HG03558 (cell line): ENCODE results near the gene TCAIM.
"Not testable (repeated sequence)": the region's sequence is repeated elsewhere in the genome, so short reads cannot be mapped to it uniquely, and the experiment has no call there.

Source experiments
- ATAC-seq: cut with Tn5 transposase; IDR thresholded peaks from one replicate; pipeline ENCODE4 v1.9.1; 2021; ENCODE audit warnings: moderate number of reproducible peaks; ENCODE audit not compliant: unreplicated experiment; ENCODE audit errors: extremely low read depth

The TCAIM gene

DNA sequence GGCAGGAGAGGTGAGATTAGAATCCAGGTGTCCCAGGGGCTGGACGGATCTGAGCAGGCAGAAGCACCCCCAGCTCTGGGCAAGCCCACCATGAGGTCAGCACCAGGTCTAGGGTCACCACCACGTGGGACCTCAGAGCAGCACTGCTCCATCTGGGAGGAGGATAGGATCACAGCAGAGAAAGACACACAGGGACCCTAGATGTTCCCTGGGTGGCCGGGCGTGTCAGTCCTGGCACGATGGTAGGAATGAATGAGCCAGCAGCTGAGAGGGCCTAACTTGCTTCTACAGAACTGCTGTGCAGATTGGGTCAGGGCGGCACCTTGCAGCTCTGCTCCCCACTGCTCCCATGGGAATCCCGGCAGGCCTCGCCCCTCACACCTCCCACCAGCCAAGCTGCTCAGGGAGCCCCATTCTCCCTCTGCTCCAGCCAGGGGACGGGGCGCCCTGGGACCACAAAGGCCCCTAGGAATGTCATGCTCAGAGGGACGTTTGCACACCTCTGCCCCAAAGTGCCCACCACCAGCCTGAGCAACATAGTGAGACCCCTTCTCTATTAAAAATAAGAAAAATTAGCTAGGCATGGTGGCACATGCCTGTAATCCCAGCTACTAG is 72.6 kb downstream of the TCAIM start:
- ATAC-seq, result no peak

DNA sequence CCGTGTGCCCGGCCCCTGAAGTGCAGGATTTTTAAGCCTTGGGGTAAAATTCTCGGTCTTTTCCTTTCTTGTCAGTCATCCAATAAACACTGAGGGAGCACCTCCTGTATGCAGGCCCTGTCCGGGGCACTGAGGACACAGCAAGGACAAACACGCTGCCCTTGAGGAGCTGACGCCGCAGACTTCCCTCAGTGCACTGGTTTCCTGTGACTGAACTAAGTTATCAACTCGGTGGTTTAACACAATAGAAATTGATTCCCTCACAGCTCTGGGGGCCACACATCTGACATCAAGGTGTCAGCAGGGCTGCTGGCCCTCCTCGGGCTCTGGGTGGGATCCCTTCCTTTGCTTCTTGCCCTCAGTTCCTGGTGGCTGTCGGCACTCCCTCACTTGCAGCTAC is 73.8 kb downstream of the TCAIM start:
- no peak for ATAC-seq

DNA sequence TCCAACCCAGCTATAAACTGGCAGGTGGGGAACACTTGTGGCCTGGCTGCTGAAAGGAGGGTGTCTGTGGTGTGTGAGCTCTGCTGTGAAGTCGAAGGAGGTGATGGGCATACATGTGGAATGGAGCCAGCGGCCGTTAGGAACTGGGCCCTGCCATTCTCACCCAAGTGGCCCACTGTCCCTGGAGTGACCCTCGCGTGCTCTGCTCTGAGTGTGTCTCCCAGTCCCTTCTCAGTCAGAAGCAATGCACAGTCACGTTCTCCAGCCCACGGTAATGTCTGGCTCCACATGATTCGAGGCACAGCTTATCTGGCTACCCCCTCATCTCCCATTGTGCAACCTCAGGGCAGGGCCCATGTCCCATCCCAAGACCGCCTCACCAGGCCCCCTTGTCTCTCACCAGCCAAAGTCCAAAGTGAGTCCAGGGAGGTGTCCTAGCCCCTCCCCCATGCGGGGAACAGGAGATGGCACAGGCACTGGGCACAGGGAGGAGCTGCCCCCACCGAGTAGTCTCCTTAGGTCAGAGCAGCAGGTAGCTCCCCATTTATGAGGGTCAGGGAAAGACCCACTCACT is 76.0 kb downstream of the TCAIM start:
- no peak for ATAC-seq

DNA sequence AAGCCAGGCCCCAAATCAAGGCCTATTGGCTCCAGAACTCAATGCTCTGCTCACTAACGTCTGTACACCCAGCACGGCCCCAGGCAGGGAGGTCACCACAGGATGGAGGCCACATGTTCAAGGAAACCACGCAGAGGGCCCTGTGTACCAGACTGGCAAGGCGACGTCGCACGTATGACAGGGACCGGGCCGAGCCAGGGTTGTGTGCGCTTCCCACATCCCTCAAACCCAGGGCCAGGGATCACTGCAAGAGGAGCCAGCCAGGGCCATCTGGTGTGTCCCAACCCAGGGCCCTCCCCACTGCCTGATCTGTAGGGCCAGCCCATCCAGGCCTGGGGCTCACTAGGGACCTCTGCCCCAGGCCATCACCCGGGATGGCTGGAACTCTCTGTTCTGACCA is 76.9 kb downstream of the TCAIM start:
- ATAC-seq, result no peak

DNA sequence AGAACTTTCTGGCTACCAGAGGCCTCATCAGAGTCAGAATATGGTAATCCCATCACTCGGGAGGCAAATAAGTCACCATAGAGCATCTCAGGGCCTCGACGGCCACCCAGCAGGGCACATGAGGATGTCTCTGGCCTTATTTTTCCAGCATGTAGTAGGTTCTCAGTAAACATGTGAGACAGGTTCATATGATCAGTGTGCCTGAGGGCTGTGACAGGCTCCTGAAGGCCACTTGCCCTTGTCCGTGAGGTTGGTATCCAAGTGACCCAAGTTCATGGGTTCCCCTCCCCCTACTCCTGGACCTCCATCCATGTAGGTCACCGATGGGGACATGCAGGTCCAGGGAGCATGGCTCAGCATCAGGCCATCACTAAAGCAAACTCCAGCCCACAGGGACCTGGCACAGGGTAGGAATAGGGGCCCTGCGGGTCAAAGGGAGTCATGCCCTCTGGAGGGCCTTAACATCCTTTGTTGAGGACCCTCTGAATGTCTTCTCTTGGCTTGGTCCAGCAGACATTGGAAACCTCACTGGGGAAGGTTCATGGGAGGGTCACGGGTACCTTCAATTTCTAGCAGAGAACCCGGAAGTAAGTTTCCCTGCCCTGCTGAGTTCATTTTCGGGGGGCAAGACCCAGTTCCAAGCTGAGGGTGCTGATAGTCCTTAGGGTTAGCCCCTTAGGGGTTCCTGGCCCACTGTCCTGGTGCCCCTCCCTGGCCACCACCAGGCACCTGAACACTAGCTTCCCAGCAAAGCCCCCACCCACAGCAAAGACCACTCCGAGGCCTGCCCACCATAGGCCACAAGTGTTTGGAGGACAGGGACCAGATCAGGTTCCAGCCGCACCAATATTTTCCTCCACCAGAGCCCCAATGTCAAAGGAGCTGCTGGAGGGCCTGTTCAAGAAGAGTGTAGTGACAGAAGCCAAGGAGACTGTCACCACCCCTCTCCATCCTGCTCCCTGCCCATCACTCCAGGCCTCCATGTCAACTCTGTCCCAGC is 77.8 kb downstream of the TCAIM start:
- ATAC-seq, result no peak

DNA sequence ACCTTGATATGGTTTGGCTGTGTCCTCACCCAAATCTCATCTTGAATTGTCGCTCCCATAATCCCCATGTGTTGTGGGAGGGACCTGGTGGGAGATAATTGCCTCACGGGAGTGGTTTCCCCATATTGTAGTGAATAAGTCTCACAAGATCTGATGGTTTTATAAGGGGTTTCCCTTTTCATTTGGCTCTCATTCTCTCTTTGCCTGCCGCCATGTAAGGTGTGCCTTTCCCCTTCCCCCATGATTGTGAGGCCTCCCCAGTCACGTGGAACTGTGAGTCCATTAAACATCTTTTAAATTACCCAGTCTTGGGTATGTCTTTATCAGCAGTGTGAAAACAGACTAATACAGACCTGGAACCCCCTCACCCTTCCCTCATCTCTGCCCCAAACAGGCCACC is 79.6 kb downstream of the TCAIM start:
- not testable (repeated sequence) for ATAC-seq

DNA sequence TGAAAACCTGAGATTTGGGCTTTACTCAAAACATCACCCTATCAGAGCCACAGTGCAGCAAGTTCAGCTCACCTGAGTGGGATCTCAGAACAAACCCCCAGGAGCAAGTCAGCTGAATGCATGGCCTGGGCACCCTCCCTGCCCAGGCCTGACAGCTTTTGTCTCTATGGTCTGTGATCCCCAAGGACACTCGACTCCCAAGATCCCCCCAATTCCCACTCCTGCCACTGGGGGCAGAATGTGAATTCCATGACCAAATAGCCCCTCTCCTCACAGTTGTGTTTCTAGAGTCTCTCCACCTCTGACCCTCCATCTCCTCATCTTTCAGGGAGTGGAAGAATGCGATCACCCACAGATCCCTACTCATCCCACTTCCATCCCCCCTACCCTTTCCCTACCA is 80.0 kb downstream of the TCAIM start:
- no peak for ATAC-seq

DNA sequence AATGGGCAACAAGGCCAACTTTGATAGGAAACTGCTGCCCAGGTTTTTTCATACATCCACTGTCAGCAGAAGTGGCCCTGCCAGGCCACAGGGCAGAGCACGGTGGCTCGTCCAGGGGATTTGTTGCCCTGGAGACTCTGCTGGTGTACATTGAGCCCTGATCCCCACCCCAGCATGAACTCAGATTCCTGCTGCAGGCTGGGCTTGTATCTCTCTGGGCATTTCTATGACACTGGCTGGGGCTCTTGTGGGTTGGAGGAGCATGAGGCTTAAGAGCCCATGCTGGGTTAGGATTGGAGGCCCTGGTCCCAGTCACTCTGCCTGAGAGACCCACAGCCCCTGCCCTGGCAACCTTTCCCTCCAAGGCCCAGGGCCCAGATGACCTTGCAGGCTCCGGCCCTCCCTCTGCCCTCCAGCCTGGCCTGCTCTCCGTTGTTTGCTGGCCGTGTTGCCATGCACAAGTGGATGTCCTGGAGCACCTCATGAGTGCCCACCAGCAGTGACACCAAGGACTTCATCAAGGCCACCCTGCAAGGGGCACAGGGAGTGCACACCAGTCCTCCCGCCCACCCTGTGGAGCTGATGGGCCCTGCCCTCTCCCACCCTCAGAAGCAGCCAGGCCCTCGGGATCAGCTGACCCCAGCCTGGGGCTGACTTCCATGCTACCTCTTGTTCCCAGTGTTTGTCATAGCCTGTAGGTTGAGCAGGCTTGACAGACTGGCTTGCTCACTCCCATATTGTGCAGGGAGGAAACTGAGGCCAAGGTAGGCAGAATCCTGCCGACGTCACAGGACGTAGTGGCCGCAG is 80.8 kb downstream of the TCAIM start:
- no peak for ATAC-seq

DNA sequence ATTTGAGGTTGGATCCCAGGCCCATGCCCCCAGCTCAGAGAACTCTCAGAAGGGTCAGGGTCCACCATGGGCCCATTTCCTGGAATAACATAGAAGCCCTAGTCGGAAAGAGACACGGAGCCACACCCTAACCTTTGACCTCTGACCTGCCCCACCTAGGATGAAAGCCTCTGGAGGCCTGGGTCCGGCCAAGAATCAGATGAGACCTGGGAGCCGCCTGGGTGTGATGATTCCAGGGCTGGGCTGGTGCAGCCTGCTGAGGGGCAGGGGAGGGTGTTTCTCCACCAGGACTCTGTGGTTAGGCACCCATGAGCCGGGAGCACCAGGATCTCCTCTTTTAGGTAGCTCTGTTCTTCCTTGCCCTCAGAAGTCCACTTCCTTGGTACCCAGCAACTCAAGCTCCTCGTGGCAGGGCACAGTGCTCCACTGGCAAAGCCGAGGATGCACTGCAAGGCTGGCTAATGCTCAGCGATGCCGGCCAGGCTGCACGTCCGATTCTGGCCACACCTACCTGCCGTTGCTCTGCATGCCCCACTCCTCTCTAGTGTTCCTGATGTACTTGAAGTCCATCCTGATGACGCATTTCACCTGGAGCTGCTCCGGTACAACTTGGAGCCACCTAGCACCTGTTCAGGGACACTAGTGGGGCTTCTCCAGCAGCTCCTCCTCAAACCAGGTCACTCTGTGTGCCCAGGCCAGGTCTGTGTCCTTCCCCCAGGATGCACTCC is 81.5 kb downstream of the TCAIM start:
- ATAC-seq, result no peak

DNA sequence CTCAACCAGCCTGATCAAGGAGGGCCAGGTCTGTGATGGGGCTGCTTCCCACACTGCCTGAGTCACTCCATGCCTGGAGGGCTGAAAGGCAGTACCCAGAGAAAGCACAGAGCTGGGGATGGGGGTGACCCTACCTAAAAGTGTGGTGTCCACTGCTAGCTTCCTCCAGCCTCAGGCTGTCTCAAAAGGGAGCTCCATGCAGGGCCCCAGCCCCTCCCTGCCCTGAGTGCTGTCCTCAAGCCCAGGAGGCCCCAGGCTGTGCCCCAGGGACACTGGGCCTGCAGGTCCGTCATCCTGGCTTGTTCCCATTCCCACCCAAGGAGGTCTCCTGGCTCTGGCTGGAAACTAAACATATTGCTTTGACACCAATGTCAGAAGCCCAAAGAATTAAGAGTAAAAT is 82.1 kb downstream of the TCAIM start:
- no peak for ATAC-seq

DNA sequence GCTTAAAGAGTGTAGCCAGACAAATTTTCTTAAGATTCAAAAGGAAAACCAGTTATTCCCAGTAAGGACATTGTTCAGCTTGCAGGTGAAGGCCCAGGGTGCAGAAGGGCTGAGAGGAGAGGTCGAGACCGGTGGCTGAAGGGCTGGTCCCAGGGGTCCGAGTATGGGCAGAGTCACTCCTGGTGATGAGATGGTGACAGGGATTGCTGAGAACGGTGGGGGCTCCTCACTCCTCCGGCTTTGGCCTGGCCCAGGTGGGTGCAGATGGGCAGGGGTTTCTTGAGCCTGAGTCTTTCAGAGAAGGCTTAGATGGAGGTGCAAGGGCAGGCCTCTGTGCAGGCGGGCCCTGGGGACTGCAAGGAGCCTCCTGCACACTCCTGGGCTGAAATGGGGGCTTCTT is 82.7 kb downstream of the TCAIM start:
- no peak for ATAC-seq

DNA sequence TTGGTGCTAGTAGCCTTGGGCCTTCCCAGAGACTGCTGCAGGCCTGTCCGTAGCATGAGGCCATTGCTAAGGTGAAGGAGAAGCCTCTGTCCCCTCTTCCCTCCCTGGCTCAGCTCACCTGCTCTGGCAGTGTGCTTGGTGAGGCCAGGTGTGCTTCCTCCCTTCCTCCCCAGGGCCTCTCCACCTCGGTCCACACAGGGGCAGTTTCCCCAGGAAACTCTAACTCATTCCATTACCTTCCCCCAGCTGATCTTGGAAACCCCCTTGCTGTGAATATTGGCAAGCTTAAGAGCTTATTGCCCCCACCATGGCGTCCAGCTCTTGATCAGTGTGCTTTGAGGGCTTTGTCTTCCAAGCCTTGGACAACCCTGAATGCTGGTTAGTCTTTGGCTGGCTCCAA is 86.2 kb downstream of the TCAIM start:
- ATAC-seq, result no peak

DNA sequence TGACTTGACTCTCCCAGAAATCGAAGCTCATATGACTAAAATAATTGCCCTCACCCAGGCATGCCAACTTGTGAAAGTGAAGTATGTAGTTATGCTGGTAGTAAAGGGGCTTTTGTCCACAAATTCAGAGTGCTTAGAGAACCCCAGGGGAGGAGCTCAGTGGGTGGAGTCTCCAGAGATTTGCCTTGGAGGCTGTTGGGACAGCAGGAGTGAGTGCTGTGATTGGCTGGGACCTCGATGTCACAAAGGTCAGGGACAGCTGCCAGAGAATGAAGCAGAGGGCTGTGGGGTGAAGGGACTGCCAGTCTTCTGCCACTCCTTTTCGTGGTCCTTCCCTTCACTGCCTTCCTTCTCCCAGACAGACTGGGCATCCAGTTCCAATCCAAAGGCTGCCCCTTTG is 89.1 kb downstream of the TCAIM start:
- no peak for ATAC-seq

DNA sequence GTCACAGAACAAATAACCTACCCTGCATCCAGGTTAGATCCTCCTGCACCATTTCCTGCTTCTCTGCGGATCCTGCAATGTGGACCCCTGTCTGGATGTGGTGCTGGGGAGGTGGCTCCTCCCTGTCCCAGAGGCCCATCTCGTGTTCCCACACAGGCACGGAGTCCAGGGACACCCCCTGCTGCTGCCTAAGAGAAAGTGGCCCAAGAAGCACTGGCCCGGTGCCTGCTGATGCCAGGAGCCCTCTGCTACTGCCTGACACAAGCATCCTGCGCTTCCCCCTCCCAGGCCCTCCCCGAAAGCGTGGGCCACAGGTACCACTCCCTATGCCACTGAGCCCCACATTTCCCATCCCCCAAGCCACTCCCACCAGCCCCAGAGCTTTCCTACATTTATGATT is 90.3 kb downstream of the TCAIM start:
- ATAC-seq, result no peak

DNA sequence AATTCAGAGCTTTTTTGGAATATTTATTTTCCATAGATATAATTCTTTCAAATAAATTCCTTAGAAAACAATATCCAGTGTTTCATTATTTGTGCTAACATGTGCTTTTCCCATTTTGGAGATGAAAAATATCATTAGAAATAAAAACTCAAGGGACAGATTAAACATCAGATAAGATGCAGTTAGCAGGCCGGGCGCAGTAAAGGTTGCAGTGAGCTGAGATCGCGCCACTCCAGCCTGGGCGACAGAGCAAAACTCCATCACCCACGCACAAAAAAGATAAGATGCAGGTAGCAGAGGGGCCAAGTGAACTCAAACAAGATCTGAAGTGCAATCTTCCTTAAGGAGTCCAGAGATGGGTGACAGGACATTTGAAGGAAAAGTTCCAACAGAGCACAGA is 90.9 kb downstream of the TCAIM start:
- ATAC-seq, result no peak

DNA sequence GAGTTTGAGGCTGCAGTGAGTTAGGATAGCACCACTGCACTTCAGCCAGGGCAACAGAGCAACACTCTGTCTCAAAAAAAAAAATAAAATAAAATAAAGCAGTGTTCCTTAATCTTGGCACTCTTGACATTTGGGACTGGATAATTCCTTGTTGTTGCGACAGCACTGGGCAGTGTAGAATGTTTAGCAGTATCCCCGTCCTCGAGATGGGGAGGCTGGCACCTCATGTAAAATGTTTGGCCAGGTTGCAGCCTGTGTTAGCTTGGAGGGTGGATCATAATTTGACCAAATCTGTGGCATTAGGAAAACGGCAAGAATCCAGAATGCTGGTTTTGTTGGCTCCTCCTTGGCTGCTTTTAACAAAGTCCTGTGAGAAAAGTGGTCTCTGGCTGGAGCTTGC is 91.9 kb downstream of the TCAIM start:
- no peak for ATAC-seq

DNA sequence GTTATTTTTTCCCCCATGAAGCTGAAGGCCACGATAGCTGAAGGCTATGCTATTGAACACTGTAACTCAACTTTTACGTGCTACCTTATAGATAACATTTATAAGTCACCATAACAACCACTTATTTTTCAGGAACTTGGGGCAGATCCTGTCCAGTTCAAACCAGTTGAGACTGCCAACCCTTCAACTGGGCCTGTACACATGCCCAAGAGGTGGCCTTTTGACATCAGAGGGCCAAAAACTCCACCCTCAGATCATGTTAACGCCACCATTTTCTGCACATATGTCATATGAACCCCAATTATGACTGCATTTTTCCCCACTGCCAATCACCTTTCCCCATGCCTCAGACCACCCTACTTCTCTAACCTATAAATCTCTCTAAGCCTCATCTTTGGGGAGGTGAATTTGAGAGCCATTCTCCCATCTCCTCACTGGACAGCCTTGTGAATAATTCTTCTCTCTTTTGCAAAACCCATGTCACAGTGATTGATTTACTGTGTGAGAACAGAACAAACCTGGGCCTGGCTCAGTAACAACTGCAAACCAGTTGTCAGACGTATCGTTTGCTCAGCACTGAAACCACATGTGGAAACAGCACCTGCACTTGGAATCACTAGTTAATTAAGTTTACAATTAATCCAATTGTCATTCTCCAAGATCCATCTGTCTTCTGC is 96.4 kb downstream of the TCAIM start:
- no peak for ATAC-seq

DNA sequence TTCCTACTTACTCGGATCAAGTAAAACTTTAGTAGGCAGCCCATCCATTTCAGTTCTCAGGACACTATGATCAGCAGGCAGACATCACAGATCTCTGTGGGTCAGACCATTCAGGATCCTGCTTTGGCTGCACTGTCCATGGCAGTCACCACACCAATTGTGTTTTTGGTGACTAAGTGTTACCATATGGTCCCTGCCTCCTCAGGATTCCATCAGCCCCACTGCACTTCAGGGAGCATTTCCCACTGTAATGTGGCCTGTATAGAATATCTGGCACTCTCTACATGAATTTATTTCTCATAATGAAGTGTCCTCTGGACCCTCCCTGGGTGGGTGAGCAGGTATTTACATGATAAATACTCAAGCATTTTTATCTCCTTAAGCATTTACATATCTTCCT is 97.6 kb downstream of the TCAIM start:
- no peak for ATAC-seq

DNA sequence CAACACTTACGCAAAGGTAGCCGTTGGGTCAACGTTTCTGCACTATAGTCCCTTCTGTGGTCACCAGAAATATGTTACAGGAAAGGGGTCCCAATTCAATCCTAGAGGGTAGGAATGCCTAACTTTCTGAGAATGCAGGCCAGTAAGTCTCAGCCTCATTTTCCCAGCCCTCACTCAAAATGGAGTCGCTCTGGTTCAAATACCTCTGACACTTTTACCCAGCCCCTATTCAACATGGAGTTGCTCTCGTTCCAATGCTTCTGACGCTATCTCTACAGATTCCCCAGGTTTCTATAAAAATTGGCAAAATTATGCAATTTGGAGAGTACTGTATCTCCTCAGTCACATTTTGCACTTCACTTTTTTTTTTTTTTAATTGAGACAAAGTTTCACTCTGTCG is 99.2 kb downstream of the TCAIM start:
- no peak for ATAC-seq
